Mesenchymal stem cell (in vitro differentiated cells and primary cell): ENCODE measurements around the gene DOCK8.

ENCODE experiments used
- DNase-seq: peaks from one replicate; pipeline ENCODE4 v3.0.0-alpha.2; 2013
- H2AFZ ChIP-seq: one replicate; pipeline ENCODE4 v1.6.1; 2013; ENCODE audit warnings: low read depth, mild to moderate bottlenecking, control low read depth, inconsistent platforms, low read length, moderate library complexity
- H2AK5ac ChIP-seq: 2 replicates; pipeline ENCODE4 v1.6.1; 2013; ENCODE audit warnings: low read length, moderate library complexity, mild to moderate bottlenecking, inconsistent platforms; ENCODE audit not compliant: severe bottlenecking
- H2BK120ac ChIP-seq: one replicate; pipeline ENCODE4 v1.6.1; 2013; ENCODE audit warnings: low read depth, mild to moderate bottlenecking, inconsistent platforms, low read length, moderate library complexity
- H2BK12ac ChIP-seq, 2 experiments: one replicate each; pipeline ENCODE4 v1.6.1; 2013; ENCODE audit warnings: inconsistent platforms in 2 of 2, low read length in 2 of 2, mild to moderate bottlenecking in 2 of 2, moderate library complexity in 2 of 2, control low read depth in 1 of 2
- H2BK15ac ChIP-seq: one replicate; pipeline ENCODE4 v1.6.1; 2013; ENCODE audit warnings: mild to moderate bottlenecking, low read depth, inconsistent platforms; ENCODE audit not compliant: poor library complexity, severe bottlenecking
- H2BK5ac ChIP-seq: 2 replicates; pipeline ENCODE4 v1.6.1; 2013; ENCODE audit warnings: low read depth, mild to moderate bottlenecking, low read length, control low read depth, inconsistent platforms; ENCODE audit not compliant: poor library complexity, severe bottlenecking
- H3K14ac ChIP-seq, 2 experiments: one replicate each; pipeline ENCODE4 v1.6.1; 2013; ENCODE audit warnings: inconsistent platforms in 2 of 2, low read length in 2 of 2, control low read depth in 1 of 2, mild to moderate bottlenecking in 1 of 2, moderate library complexity in 1 of 2
- H3K18ac ChIP-seq, 2 experiments: one replicate each; pipeline ENCODE4 v1.6.1; 2013; ENCODE audit warnings: inconsistent platforms in 2 of 2, low read length in 2 of 2, control low read depth in 1 of 2, low read depth in 1 of 2, mild to moderate bottlenecking in 1 of 2
- H3K23ac ChIP-seq, 2 experiments: one replicate each; pipeline ENCODE4 v1.6.1; 2013; ENCODE audit warnings: inconsistent platforms in 2 of 2, low read length in 2 of 2, mild to moderate bottlenecking in 2 of 2, moderate library complexity in 2 of 2, control low read depth in 1 of 2
- H3K27ac ChIP-seq: 2 replicates; pipeline ENCODE4 v1.5.1; 2013; ENCODE audit warnings: mild to moderate bottlenecking, moderate library complexity, low read length, control low read depth, inconsistent platforms; ENCODE audit not compliant: poor library complexity, severe bottlenecking
- H3K27me3 ChIP-seq, 2 experiments: 2 replicates each; pipeline versions ENCODE4 v1.6.1 to v1.7.0; 2013; ENCODE audit warnings: low read length in 2 of 2, mild to moderate bottlenecking in 2 of 2, moderate library complexity in 2 of 2, control low read depth in 1 of 2, inconsistent platforms in 1 of 2; ENCODE audit not compliant: control insufficient read depth in 1 of 2, insufficient read depth in 1 of 2
- H3K36me3 ChIP-seq, 2 experiments: 2 replicates each; pipeline versions ENCODE4 v1.6.1 to v1.7.0; 2013; ENCODE audit warnings: low read length in 2 of 2, control low read depth in 1 of 2, inconsistent platforms in 1 of 2, low read depth in 1 of 2, mild to moderate bottlenecking in 1 of 2; ENCODE audit not compliant: insufficient read depth in 2 of 2, control insufficient read depth in 1 of 2
- H3K4ac ChIP-seq, 2 experiments: one replicate each; pipeline ENCODE4 v1.6.1; 2013; ENCODE audit warnings: inconsistent platforms in 2 of 2, low read length in 2 of 2, mild to moderate bottlenecking in 2 of 2, moderate library complexity in 2 of 2, control low read depth in 1 of 2, low read depth in 1 of 2
- H3K4me1 ChIP-seq: 2 replicates; pipeline ENCODE4 v1.6.1; 2013; ENCODE audit warnings: low read depth, low read length, control low read depth; ENCODE audit not compliant: control insufficient read depth, insufficient read depth
- H3K4me2 ChIP-seq: 2 replicates; pipeline ENCODE4 v1.6.1; 2013; ENCODE audit warnings: low read length, mild to moderate bottlenecking, inconsistent platforms; ENCODE audit not compliant: poor library complexity, severe bottlenecking
- H3K4me3 ChIP-seq, 2 experiments: 2 replicates each; pipeline versions ENCODE4 v1.5.1 to v1.7.0; 2013; ENCODE audit warnings: low read length in 2 of 2, mild to moderate bottlenecking in 2 of 2, control low read depth in 1 of 2, low read depth in 1 of 2; ENCODE audit not compliant: insufficient read depth in 1 of 2
- H3K79me1 ChIP-seq: replicated peaks from 2 replicates; pipeline ENCODE4 v1.6.1; 2013; ENCODE audit warnings: mild to moderate bottlenecking, control low read depth, low read length, inconsistent platforms; ENCODE audit not compliant: poor library complexity, severe bottlenecking
- H3K9ac ChIP-seq: 2 replicates; pipeline ENCODE4 v1.7.0; 2013; ENCODE audit warnings: mild to moderate bottlenecking, low read length, moderate library complexity
- H3K9me3 ChIP-seq: 2 replicates; pipeline ENCODE4 v1.7.0; 2013; ENCODE audit warnings: mild to moderate bottlenecking, low read length; ENCODE audit not compliant: control insufficient read depth
- H4K8ac ChIP-seq: one replicate; pipeline ENCODE4 v1.6.1; 2013; ENCODE audit warnings: inconsistent platforms, mild to moderate bottlenecking, low read length, moderate library complexity
- H4K91ac ChIP-seq: one replicate; pipeline ENCODE4 v1.6.1; 2013; ENCODE audit warnings: mild to moderate bottlenecking, low read length, inconsistent platforms
- WGBS: methylation state at CpG from one replicate; pipeline ENCODE4 v1.1.7; 2013; ENCODE audit warnings: mixed read lengths; 5-methylcytosine and 5-hydroxymethylcytosine counted together

The DOCK8 gene

GRCh38 chr9:268616-269015 lies 54.0 kb downstream of the DOCK8 start:
- H3K4me2 ChIP-seq: no peak overlapping the region
- H3K4ac ChIP-seq: no peak overlapping the region
- no peak overlapping the region for H3K14ac ChIP-seq
- H3K9ac ChIP-seq: no peak overlapping the region
- H2BK120ac ChIP-seq: no peak overlapping the region
- no peak overlapping the region for H3K4me3 ChIP-seq
- no peak overlapping the region for H2BK12ac ChIP-seq
- no peak overlapping the region for H3K23ac ChIP-seq
- H3K27ac ChIP-seq: no peak overlapping the region
- no peaks in the 10 kb centered on the region for H3K27me3 ChIP-seq
- H2BK5ac ChIP-seq: no peak overlapping the region
- H4K8ac ChIP-seq: no peak overlapping the region
- H2AFZ ChIP-seq: no peak overlapping the region
- no peaks in the 10 kb centered on the region for H3K36me3 ChIP-seq
- no peak for DNase-seq
- H3K4me1 ChIP-seq: no peaks in the 10 kb centered on the region
- H2AK5ac ChIP-seq: no peak overlapping the region
- H2BK15ac ChIP-seq: no peak overlapping the region
- no peaks in the 10 kb centered on the region for H3K9me3 ChIP-seq
- 32% methylated on average over 1 of the region's 1 CpG for WGBS
- no peak overlapping the region for H4K91ac ChIP-seq
- no peak overlapping the region for H3K18ac ChIP-seq
- no peaks in the 10 kb centered on the region for H3K79me1 ChIP-seq

- H3K79me1 ChIP-seq: no peaks in the 10 kb centered on the region
- H3K4me2 ChIP-seq: no peak overlapping the region
- DNase-seq: no peak
- no peak overlapping the region for H2BK120ac ChIP-seq
- no peak overlapping the region for H3K4me3 ChIP-seq
- H2BK12ac ChIP-seq: no peak overlapping the region
- H3K9ac ChIP-seq: no peak overlapping the region
- H3K18ac ChIP-seq: no peak overlapping the region
- H3K36me3 ChIP-seq: no peaks in the 10 kb centered on the region
- no peaks in the 10 kb centered on the region for H3K27me3 ChIP-seq
- no peak overlapping the region for H2BK5ac ChIP-seq
- H3K27ac ChIP-seq: no peak overlapping the region
- H3K9me3 ChIP-seq: no peaks in the 10 kb centered on the region
- H3K4ac ChIP-seq: no peak overlapping the region
- no peak overlapping the region for H4K91ac ChIP-seq
- WGBS: 71% methylated on average over 6 of the region's 6 CpGs
- no peak overlapping the region for H3K14ac ChIP-seq
- no peak overlapping the region for H2AFZ ChIP-seq
- H3K23ac ChIP-seq: no peak overlapping the region
- H2AK5ac ChIP-seq: no peak overlapping the region
- H3K4me1 ChIP-seq: no peaks in the 10 kb centered on the region
- no peak overlapping the region for H4K8ac ChIP-seq
- no peak overlapping the region for H2BK15ac ChIP-seq
These were observed 54.5 kb downstream of the DOCK8 start for GRCh38 chr9:269081-269711.

- Histone ChIP-seq H3K9ac (no peak overlapping the region), H2AFZ (no peak overlapping the region), H3K27me3 (no peaks in the 10 kb centered on the region), H4K8ac (no peak overlapping the region), H2AK5ac (no peak overlapping the region), H3K14ac (no peak overlapping the region), H2BK15ac (no peak overlapping the region), H2BK120ac (no peak overlapping the region), H4K91ac (no peak overlapping the region), H3K9me3 (no peaks in the 10 kb centered on the region), H3K79me1 (no peaks in the 10 kb centered on the region), H2BK12ac (no peak overlapping the region), H2BK5ac (no peak overlapping the region), H3K4me1 (no peaks in the 10 kb centered on the region), H3K27ac (no peak overlapping the region), H3K36me3 (no peaks in the 10 kb centered on the region), H3K4me2 (no peak overlapping the region), H3K4ac (no peak overlapping the region), H3K23ac (no peak overlapping the region), H3K18ac (no peak overlapping the region), H3K4me3 (no peak overlapping the region)
- WGBS: 51% methylated on average over 2 of the region's 2 CpGs
- DNase-seq: no peak
These were observed 56.1 kb downstream of the DOCK8 start for GRCh38 chr9:270657-271237.

GRCh38 chr9:272251-273213 lies 57.9 kb downstream of the DOCK8 start:
- H4K91ac ChIP-seq: no peak overlapping the region
- H3K36me3 ChIP-seq: no peaks in the 10 kb centered on the region
- H2AFZ ChIP-seq: no peak overlapping the region
- no peak overlapping the region for H3K9ac ChIP-seq
- H3K23ac ChIP-seq: no peak overlapping the region
- WGBS: 87% methylated on average over 16 of the region's 17 CpGs
- no peak overlapping the region for H2BK15ac ChIP-seq
- no peak overlapping the region for H3K18ac ChIP-seq
- no peaks in the 10 kb centered on the region for H3K79me1 ChIP-seq
- H3K9me3 ChIP-seq: no peaks in the 10 kb centered on the region
- H3K4me2 ChIP-seq: no peak overlapping the region
- H3K4me3 ChIP-seq: no peak overlapping the region
- H2BK120ac ChIP-seq: no peak overlapping the region
- H3K4me1 ChIP-seq: no peaks in the 10 kb centered on the region
- H3K14ac ChIP-seq: no peak overlapping the region
- no peak overlapping the region for H3K27ac ChIP-seq
- H2AK5ac ChIP-seq: no peak overlapping the region
- H3K27me3 ChIP-seq: no peaks in the 10 kb centered on the region
- no peak overlapping the region for H4K8ac ChIP-seq
- H3K4ac ChIP-seq: no peak overlapping the region
- H2BK12ac ChIP-seq: no peak overlapping the region
- DNase-seq: no peak
- H2BK5ac ChIP-seq: no peak overlapping the region
